Endothelial cell of umbilical vein (primary cell): ENCODE data around the gene INTS1. TPM values are rescaled to one million over a fixed set of nuclear protein-coding genes. Genes with fewer than 3 reads are reported as not detected.

Source experiments
- BruUV-seq: library from RNA; stranded (reverse); fragments of 400-500 nt; replicated peaks from 2 replicates; lab custom pipeline; 2021; lab: Mats Ljungman, UMichigan
- CTCF ChIA-PET: fragments of 300-600, 350-600 bp; sonication (Branson Sonifier 250); formaldehyde crosslinking; loops from one replicate; lab custom pipeline; 2021; ENCODE audit warnings: antibody characterized with exemption, inconsistent platforms; lab: Charles Lee
- POLR2A ChIA-PET: fragments of 300-600, 350-600 bp; sonication (Branson Sonifier 250); formaldehyde crosslinking; loops from one replicate; lab custom pipeline; 2021; ENCODE audit warnings: antibody characterized with exemption, inconsistent platforms; lab: Charles Lee
- DNase-seq: peaks from one replicate; pipeline ENCODE4 v3.0.0-alpha.2; 2011; ENCODE audit warnings: low read depth, low spot score
- FAIRE-seq: peaks from 2 replicates; lab custom pipeline; 2011; peaks lifted over from hg19 to GRCh38; lab: Jason Lieb, UNC
- H2AFZ ChIP-seq: 2 replicates; pipeline ENCODE4 v1.6.0; 2012; ENCODE audit warnings: low read depth, low read length, control low read depth, inconsistent platforms
- H3K27ac ChIP-seq: 2 replicates; pipeline ENCODE4 v1.5.1; 2011; ENCODE audit warnings: low read depth, mild to moderate bottlenecking, control low read depth, low read length, moderate library complexity; ENCODE audit not compliant: insufficient read depth
- H3K27me3 ChIP-seq, 2 experiments: 2 replicates each; pipeline versions ENCODE4 v1.6.0 to v1.6.1; 2011; ENCODE audit warnings: low read length in 2 of 2, mixed read lengths in 1 of 2; ENCODE audit not compliant: control insufficient read depth in 2 of 2, insufficient read depth in 2 of 2
- H3K36me3 ChIP-seq, 2 experiments: 2 replicates in 1 of 2; 3 replicates in 1 of 2; pipeline ENCODE4 v1.5.1; 2011; ENCODE audit warnings: low read length in 2 of 2, mild to moderate bottlenecking in 1 of 2, moderate library complexity in 1 of 2; ENCODE audit not compliant: control insufficient read depth in 2 of 2, insufficient read depth in 2 of 2; ENCODE audit errors: extremely low read depth in 1 of 2
- H3K4me1 ChIP-seq: 3 replicates; pipeline ENCODE4 v1.5.1; 2011; ENCODE audit warnings: mild to moderate bottlenecking, low read length; ENCODE audit not compliant: control insufficient read depth, insufficient read depth; ENCODE audit errors: extremely low read depth
- H3K4me2 ChIP-seq: 2 replicates; pipeline ENCODE4 v1.6.1; 2011; ENCODE audit warnings: low read length, control low read depth, mixed read lengths; ENCODE audit not compliant: insufficient read depth
- H3K4me3 ChIP-seq, 3 experiments: fragments of 200-600 bp in 1 of 3; sonication (generic), shearing (Covaris generic) in 1 of 3; replicated peaks in 1 of 3; 2 replicates each; pipeline ENCODE4 v1.5.1; 2011 to 2016; ENCODE audit warnings: control low read depth in 3 of 3, low read length in 3 of 3, mild to moderate bottlenecking in 2 of 3, inconsistent platforms in 1 of 3, low read depth in 1 of 3, moderate library complexity in 1 of 3; ENCODE audit not compliant: insufficient read depth in 1 of 3
- H3K79me2 ChIP-seq: 2 replicates; pipeline ENCODE4 v1.6.0; 2012; ENCODE audit warnings: low read length, inconsistent platforms; ENCODE audit not compliant: control insufficient read depth, insufficient read depth
- H3K9ac ChIP-seq: replicated peaks from 2 replicates; pipeline ENCODE3; 2011; ENCODE audit warnings: low read length, control low read depth; ENCODE audit not compliant: insufficient read depth; ENCODE audit errors: extremely low read depth
- H3K9me1 ChIP-seq: replicated peaks from 3 replicates; pipeline ENCODE4 v1.6.0; 2011; ENCODE audit warnings: mild to moderate bottlenecking, low read length; ENCODE audit not compliant: control insufficient read depth, insufficient read depth; ENCODE audit errors: extremely low read depth
- H3K9me3 ChIP-seq: replicated peaks from 2 replicates; pipeline ENCODE4 v1.5.1; 2012; ENCODE audit warnings: low read length, inconsistent platforms; ENCODE audit not compliant: control insufficient read depth, insufficient read depth
- H4K20me1 ChIP-seq: replicated peaks from 2 replicates; pipeline ENCODE3; 2011; ENCODE audit warnings: mild to moderate bottlenecking, low read length; ENCODE audit not compliant: control insufficient read depth, insufficient read depth; ENCODE audit errors: extremely low read depth
- CTCF ChIP-seq, 2 donors: IDR thresholded peaks; 1 replicate in 1 of 2; 2 replicates in 1 of 2; pipeline ENCODE4 v1.5.1; 2011; ENCODE audit warnings: low read length in 2 of 2, mild to moderate bottlenecking in 2 of 2, moderate library complexity in 2 of 2, control low read depth in 1 of 2, inconsistent platforms in 1 of 2, low read depth in 1 of 2; ENCODE audit not compliant: insufficient read depth in 1 of 2; ENCODE audit errors: extremely low read depth in 1 of 2
- EZH2 ChIP-seq: IDR thresholded peaks from 2 replicates; pipeline ENCODE4 v1.6.1; 2012; ENCODE audit warnings: borderline replicate concordance, low read depth, mild to moderate bottlenecking, moderate library complexity, low read length, inconsistent platforms; ENCODE audit not compliant: severe bottlenecking
- FOS ChIP-seq: IDR thresholded peaks from 2 replicates; pipeline ENCODE4 v1.6.1; 2011; ENCODE audit warnings: mild to moderate bottlenecking, low read length, moderate library complexity, borderline replicate concordance; ENCODE audit not compliant: insufficient read depth
- GATA2 ChIP-seq: IDR thresholded peaks from 2 replicates; pipeline ENCODE4 v1.7.0; 2011; ENCODE audit warnings: low read depth, mild to moderate bottlenecking, moderate library complexity, mixed read lengths, low read length; ENCODE audit not compliant: insufficient read length, insufficient read depth
- JUN ChIP-seq: IDR thresholded peaks from 2 replicates; pipeline ENCODE4 v1.6.1; 2011; ENCODE audit warnings: borderline replicate concordance, low read depth; ENCODE audit not compliant: insufficient read length, insufficient read depth
- MAX ChIP-seq: IDR thresholded peaks from 2 replicates; pipeline ENCODE4 v1.6.1; 2011; ENCODE audit not compliant: insufficient read depth, insufficient read length
- MYC ChIP-seq: IDR thresholded peaks from one replicate; pipeline ENCODE4 v1.6.1; 2011; ENCODE audit warnings: mild to moderate bottlenecking, low read depth, low read length
- POLR2A ChIP-seq: IDR thresholded peaks from 2 replicates; pipeline ENCODE4 v1.6.1; 2012; ENCODE audit warnings: low read depth, mild to moderate bottlenecking, control low read depth, low read length
- POLR2AphosphoS5 ChIP-seq: IDR thresholded peaks from 2 replicates; pipeline ENCODE4 v1.6.1; 2012; ENCODE audit warnings: low read depth, mild to moderate bottlenecking, control low read depth, low read length, moderate library complexity; ENCODE audit not compliant: insufficient read depth
- dilution Hi-C: fragments of 300-500 bp; cut with MboI; formaldehyde crosslinking; loops from one replicate; pipeline ENCODE4 v1.15.0; 2019; ENCODE audit warnings: low sequenced_read_pairs; ENCODE audit not compliant: extremely low pct_ligation_motif_present
- intact Hi-C: fragments of 100-400 bp; cut with micrococcal nuclease; formaldehyde crosslinking; loops from one replicate; pipeline ENCODE4 v1.10.0; 2022
- polyA plus RNA-seq, 4 experiments: library from polyadenylated mRNA; depleted of rRNA in 3 of 4; stranded (reverse) in 3 of 4; unstranded in 1 of 4; fragments of >200 nt; gene quantifications; 2 replicates each; pipeline versions ENCODE4 v1.2.1 to v1.2.3, GENCODE V29; 2011 to 2012; ENCODE audit warnings: missing spikeins in 1 of 4
- total RNA-seq: library from RNA; stranded (reverse); gene quantifications from 2 replicates; pipeline ENCODE4 v1.2.3, GENCODE V29; 2021

Gene INTS1
- total and polyA plus RNA-seq, 2 donors (not counting 3 experiments of a cell fraction or from before 2014, with no cell fraction given), result 57.8 to 116 TPM

- Histone ChIP-seq H3K27ac (no peak overlapping the region), H2AFZ (no peak overlapping the region), H3K36me3 (peaks cover 0 to 2% of the 10 kb centered on the region in 2 experiments), H3K4me2 (no peak overlapping the region), H3K9ac (no peak overlapping the region), H3K79me2 (no peaks in the 10 kb centered on the region), H3K27me3 (no peaks in the 10 kb centered on the region), H3K4me1 (no peaks in the 10 kb centered on the region), H3K4me3 (no peak overlapping the region), H3K9me3 (no peaks in the 10 kb centered on the region), H4K20me1 (no peaks in the 10 kb centered on the region), H3K9me1 (no peaks in the 10 kb centered on the region)
- CTCF ChIA-PET, result interaction anchor here (0.7 to 3.1 kb wide), 10 partner anchors 7 to 240 kb away, joined by 3 to 39 read pairs (median 6); partner anchors contain the start of gene MICALL2
- BruUV-seq, result no TSS peak
- dilution Hi-C loops, result no loop called here
- POLR2A ChIA-PET, result no interaction called here
- DNase-seq, result no peak
- TF ChIP-seq EZH2 (no peak), MAX (no peak), CTCF (IDR thresholded peaks at IDR 0.05; ENCODE audit: extremely low read depth in 1 of 2, insufficient read depth in 1 of 2, low read depth in 1 of 2, low read length in 2 of 2) (no peak), MYC (no peak), FOS (no peak), JUN (no peak), POLR2A (no peak), POLR2AphosphoS5 (no peak), GATA2 (no peak)
- intact Hi-C loops, result loop anchor here (2.0 to 5.0 kb wide), 3 partner anchors 41 to 239 kb away; no protein-coding TSS in a partner anchor
- no peak for FAIRE-seq
Measured at GRCh38 chr7:1433128-1433920, 70.9 kb downstream of the INTS1 start.
